Panc1 (cell line): ENCODE measurements around the gene ADCY1. TPM values are rescaled to one million over a fixed set of nuclear protein-coding genes. Genes with fewer than 3 reads are reported as not detected.

Source experiments
- ATAC-seq: fragments of 200-7000 bp; cut with Tn5 transposase; 2 replicates; pipeline ENCODE4 v1.9.1; 2020; ENCODE audit warnings: mild to moderate bottlenecking, moderate library complexity
- BruUV-seq: library from RNA; stranded (reverse); fragments of 400-500 nt; replicated peaks from 2 replicates; lab custom pipeline; 2021; lab: Mats Ljungman, UMichigan
- CTCF ChIA-PET: fragments of 300-600 bp; sonication (Branson Sonifier 250); formaldehyde crosslinking; loops from one replicate; lab custom pipeline; 2022; ENCODE audit warnings: antibody characterized with exemption; lab: Charles Lee
- POLR2A ChIA-PET: fragments of 300-600 bp; sonication (Branson Sonifier 250); formaldehyde crosslinking; loops from one replicate; lab custom pipeline; 2022; ENCODE audit warnings: antibody characterized with exemption; lab: Charles Lee
- DNase-seq: peaks from one replicate; pipeline ENCODE4 v3.0.0-alpha.2; 2010; ENCODE audit warnings: low read depth, low spot score
- H3K27ac ChIP-seq: 2 replicates; pipeline ENCODE4 v1.5.1; 2011; ENCODE audit warnings: mild to moderate bottlenecking, low read length, inconsistent platforms
- H3K27me3 ChIP-seq: fragments of 200-500 bp; sonication (Bioruptor generic); 2 replicates; pipeline ENCODE4 v1.6.0; 2014; ENCODE audit warnings: low read length, inconsistent platforms; ENCODE audit not compliant: control insufficient read depth, insufficient read depth
- H3K36me3 ChIP-seq: fragments of 200-500 bp; sonication (Bioruptor generic); 2 replicates; pipeline ENCODE4 v1.5.1; 2014; ENCODE audit warnings: inconsistent platforms, mild to moderate bottlenecking, low read length, moderate library complexity; ENCODE audit not compliant: control insufficient read depth, insufficient read depth
- H3K4me1 ChIP-seq: 2 replicates; pipeline ENCODE4 v1.5.1; 2011; ENCODE audit warnings: inconsistent platforms, mild to moderate bottlenecking, low read length, moderate library complexity; ENCODE audit not compliant: control insufficient read depth, insufficient read depth
- H3K4me3 ChIP-seq, 2 experiments: 2 replicates each; pipeline ENCODE4 v1.5.1; 2011 to 2012; ENCODE audit warnings: low read depth in 2 of 2, low read length in 2 of 2, mild to moderate bottlenecking in 2 of 2, inconsistent platforms in 1 of 2, moderate library complexity in 1 of 2
- H3K9me3 ChIP-seq: fragments of 200-500 bp; sonication (Bioruptor generic); 2 replicates; pipeline ENCODE4 v1.5.1; 2014; ENCODE audit warnings: low read depth, mild to moderate bottlenecking, inconsistent platforms, low read length, moderate library complexity; ENCODE audit not compliant: control insufficient read depth, insufficient read depth
- POLR2AphosphoS5 ChIP-seq: IDR thresholded peaks from 2 replicates; pipeline ENCODE4 v1.6.1; 2012; ENCODE audit warnings: mild to moderate bottlenecking, low read depth, low read length, moderate library complexity
- REST ChIP-seq, 2 experiments: IDR thresholded peaks; 2 replicates each; pipeline ENCODE4 v1.6.1; 2011 to 2012; ENCODE audit warnings: low read depth in 2 of 2, control low read depth in 1 of 2, low read length in 1 of 2, mild to moderate bottlenecking in 1 of 2, moderate library complexity in 1 of 2; ENCODE audit not compliant: insufficient read depth in 1 of 2
- SIN3A ChIP-seq: IDR thresholded peaks from 2 replicates; pipeline ENCODE4 v1.6.1; 2012; ENCODE audit warnings: low read depth, mild to moderate bottlenecking, low read length, moderate library complexity, borderline replicate concordance; ENCODE audit not compliant: insufficient read depth
- TCF7L2 ChIP-seq: IDR thresholded peaks from 2 replicates; pipeline ENCODE4 v1.6.1; 2011; ENCODE audit warnings: mild to moderate bottlenecking, low read depth, low read length, inconsistent platforms
- in situ Hi-C: cut with HindIII; loops from 2 replicates; pipeline ENCODE4 v1.10.0; 2016; ENCODE audit warnings: low sequenced_read_pairs, low pct_unique_long_range_greater_than_20kb
- intact Hi-C: fragments of 100-400 bp; cut with micrococcal nuclease; formaldehyde crosslinking; loops from one replicate; pipeline ENCODE4 v1.10.0; 2022; ENCODE audit not compliant: unreplicated experiment
- total RNA-seq: library from RNA; stranded (reverse); gene quantifications from one replicate; pipeline ENCODE4 v1.2.1, GENCODE V29; 2021; ENCODE audit not compliant: unreplicated experiment
- TF ChIP-seq, protein P1 (sequence below): fragments of 450-650 bp; IDR thresholded peaks from 2 replicates; pipeline ENCODE4 v1.5.1; 2017; ENCODE audit warnings: mild to moderate bottlenecking

ADCY1 gene
- total RNA-seq, 1 experiment from 2014 or later, result 2.1 TPM

DNA sequence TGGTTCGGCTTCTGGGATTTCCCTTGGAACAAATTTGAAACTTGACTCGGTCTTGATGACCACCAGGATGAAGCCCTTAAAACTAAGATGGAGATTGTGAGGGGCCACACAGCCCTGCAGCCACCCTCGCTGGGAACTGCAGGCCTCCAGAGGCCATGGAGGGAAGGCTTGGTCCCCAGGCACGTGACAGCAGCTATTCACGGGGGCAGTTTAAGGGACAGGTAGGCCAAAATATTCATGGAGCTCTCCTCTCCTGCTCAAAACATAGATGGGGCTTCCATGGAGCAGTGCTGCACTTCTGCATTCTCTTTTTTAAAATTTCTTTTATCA is 137.0 kb downstream of the ADCY1 start:
- Histone ChIP-seq H3K4me1 (no peaks in the 10 kb centered on the region), H3K27me3 (peaks cover 25% of the 10 kb centered on the region), H3K4me3 (no peak overlapping the region), H3K27ac (no peak overlapping the region), H3K36me3 (no peaks in the 10 kb centered on the region), H3K9me3 (no peaks in the 10 kb centered on the region)
- TF ChIP-seq POLR2AphosphoS5 (no peak), SIN3A (no peak), TCF7L2 (no peak), REST (IDR thresholded peaks at IDR 0.05; ENCODE audit: insufficient read depth in 1 of 2, low read depth in 2 of 2, low read length in 1 of 2) (no peak)
- ATAC-seq (no peak), DNase-seq (no peak)
- in situ Hi-C loops (no loop called here), intact Hi-C loops (no loop called here)
- ChIA-PET POLR2A (no interaction called here), CTCF (no interaction called here)
- BruUV-seq, result no TSS peak

GRCh38 chr7:45712057-45712689 is 138.0 kb downstream of the ADCY1 start:
- in situ Hi-C loops, result no loop called here
- ATAC-seq, result no peak
- CTCF ChIA-PET, result no interaction called here

More at GRCh38 chr7:45712057-45712689, 138.0 kb downstream of the ADCY1 start:
- H3K27ac ChIP-seq, result no peak overlapping the region
- H3K9me3 ChIP-seq, result no peaks in the 10 kb centered on the region
- H3K4me1 ChIP-seq, result no peaks in the 10 kb centered on the region
- no TSS peak for BruUV-seq
- DNase-seq, result no peak
- intact Hi-C loops, result no loop called here
- H3K27me3 ChIP-seq, result peaks cover 14% of the 10 kb centered on the region
- POLR2A ChIA-PET, result no interaction called here
- H3K36me3 ChIP-seq, result no peaks in the 10 kb centered on the region
- no peak overlapping the region for H3K4me3 ChIP-seq
- no peak for TF ChIP-seq SIN3A
- TF ChIP-seq TCF7L2, result no peak
- TF ChIP-seq POLR2AphosphoS5, result no peak
- TF ChIP-seq REST (IDR thresholded peaks at IDR 0.05; ENCODE audit: insufficient read depth in 1 of 2, low read depth in 2 of 2, low read length in 1 of 2), result no peak
- TF ChIP-seq, protein P1, sequence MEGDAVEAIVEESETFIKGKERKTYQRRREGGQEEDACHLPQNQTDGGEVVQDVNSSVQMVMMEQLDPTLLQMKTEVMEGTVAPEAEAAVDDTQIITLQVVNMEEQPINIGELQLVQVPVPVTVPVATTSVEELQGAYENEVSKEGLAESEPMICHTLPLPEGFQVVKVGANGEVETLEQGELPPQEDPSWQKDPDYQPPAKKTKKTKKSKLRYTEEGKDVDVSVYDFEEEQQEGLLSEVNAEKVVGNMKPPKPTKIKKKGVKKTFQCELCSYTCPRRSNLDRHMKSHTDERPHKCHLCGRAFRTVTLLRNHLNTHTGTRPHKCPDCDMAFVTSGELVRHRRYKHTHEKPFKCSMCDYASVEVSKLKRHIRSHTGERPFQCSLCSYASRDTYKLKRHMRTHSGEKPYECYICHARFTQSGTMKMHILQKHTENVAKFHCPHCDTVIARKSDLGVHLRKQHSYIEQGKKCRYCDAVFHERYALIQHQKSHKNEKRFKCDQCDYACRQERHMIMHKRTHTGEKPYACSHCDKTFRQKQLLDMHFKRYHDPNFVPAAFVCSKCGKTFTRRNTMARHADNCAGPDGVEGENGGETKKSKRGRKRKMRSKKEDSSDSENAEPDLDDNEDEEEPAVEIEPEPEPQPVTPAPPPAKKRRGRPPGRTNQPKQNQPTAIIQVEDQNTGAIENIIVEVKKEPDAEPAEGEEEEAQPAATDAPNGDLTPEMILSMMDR, result no peak
